ENCODE measurements around the gene SLC16A3.

Gene SLC16A3

DNA sequence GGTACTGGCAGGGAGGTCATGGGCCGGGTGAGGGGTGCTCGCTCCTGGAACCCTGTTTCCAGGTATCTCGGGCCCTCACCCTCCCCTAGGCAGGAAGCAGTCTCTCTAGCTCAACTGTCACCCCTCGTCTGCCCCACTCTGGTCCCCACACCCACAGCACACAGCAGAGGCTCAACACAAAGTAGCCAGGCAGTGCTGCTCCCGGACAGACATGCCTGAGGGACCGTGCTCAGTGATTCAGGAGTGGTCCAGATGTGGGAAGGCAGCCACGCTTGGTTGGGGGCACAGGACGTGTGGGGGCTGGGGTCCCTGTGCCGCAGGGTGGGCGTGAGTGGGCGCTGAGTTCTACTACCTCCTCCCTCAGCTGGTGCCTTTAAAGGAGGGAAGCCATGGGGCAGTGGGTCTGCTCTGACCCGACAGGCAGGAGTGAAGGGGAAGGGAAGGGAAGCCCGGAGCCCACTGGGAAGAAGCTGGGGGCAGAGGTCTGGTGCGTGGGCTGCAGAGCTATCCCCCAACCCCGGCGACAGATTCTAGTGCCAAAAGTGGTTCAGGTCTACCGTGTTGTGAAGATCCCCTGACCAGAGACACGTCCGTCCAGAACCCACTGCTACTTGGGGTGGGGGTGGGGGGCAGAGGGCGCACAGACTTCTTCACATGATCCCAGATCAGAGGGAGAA lies 11.8 kb downstream of the SLC16A3 start:
- DNase-seq (ENCODE audit: insufficient read length, low spot score) (no peak), FAIRE-seq (no peak)
- 0 out of 2 replicates have a peak, but pooled peaks have one; percentile 11 for TF ChIP-seq POLR2A (IDR thresholded peaks at IDR 0.05; ENCODE audit: low read depth, low read length)

GRCh38 chr17:82241183-82241925 lies 12.5 kb downstream of the SLC16A3 start:
- FAIRE-seq (no peak), DNase-seq (ENCODE audit: insufficient read length, low spot score) (peak; percentile 84)
- TF ChIP-seq POLR2A (IDR thresholded peaks at IDR 0.05; ENCODE audit: low read depth, low read length) = no peak

GRCh38 chr17:82241926-82242697 lies 13.3 kb downstream of the SLC16A3 start:
- no peak for TF ChIP-seq POLR2A (IDR thresholded peaks at IDR 0.05; ENCODE audit: low read depth, low read length)
- no peak for DNase-seq (ENCODE audit: insufficient read length, low spot score)
- no peak for FAIRE-seq

DNA sequence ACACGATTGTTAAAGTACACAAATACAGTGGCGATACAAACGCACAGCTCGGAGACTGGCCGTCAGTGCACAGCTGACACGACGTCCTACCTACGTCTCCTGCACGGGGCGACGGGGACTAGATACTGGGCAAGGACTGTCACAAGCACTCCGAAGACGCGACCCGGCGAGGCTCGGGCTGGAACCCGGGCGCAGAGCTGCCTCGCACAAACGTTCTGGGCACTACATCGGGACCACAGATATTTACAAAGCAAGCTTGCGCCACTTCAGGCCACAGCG lies 13.8 kb downstream of the SLC16A3 start:
- no peak for TF ChIP-seq POLR2A (IDR thresholded peaks at IDR 0.05; ENCODE audit: low read depth, low read length)
- DNase-seq (ENCODE audit: insufficient read length, low spot score) = no peak
- no peak for FAIRE-seq

DNA sequence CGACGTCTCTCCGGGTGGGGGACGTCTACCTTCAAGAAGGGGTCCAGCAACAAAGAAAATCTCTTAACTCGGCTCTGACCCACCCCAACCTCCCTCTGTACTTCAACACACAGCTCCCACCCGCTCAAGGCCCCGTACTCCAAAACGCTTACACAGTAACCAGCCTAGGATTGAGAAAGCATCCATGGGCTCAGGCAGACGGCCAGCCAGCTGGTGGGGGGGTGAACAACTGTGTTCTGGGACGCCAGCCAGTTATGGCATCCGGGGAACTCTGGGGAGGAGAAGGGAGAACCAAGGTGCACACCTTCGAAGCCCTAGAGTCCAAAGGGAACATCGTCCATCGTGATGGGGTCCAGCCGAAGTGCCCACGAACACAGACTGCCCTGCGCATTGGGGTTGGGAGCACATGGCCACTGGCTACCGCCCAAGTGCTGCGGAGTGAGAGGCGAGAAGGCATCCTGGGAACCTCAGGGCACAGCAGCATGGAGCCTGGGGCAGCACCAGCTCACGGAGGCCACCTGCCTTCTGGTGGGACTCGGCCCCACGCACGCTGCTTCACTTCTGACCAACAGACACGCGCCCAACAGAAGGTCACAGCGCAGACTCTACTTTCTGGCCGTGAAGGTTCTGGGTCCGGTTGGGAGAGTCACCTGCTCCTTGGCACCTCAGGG lies 14.3 kb downstream of the SLC16A3 start:
- no peak for TF ChIP-seq POLR2A (IDR thresholded peaks at IDR 0.05; ENCODE audit: low read depth, low read length)
- DNase-seq (ENCODE audit: insufficient read length, low spot score) (no peak), FAIRE-seq (no peak)

DNA sequence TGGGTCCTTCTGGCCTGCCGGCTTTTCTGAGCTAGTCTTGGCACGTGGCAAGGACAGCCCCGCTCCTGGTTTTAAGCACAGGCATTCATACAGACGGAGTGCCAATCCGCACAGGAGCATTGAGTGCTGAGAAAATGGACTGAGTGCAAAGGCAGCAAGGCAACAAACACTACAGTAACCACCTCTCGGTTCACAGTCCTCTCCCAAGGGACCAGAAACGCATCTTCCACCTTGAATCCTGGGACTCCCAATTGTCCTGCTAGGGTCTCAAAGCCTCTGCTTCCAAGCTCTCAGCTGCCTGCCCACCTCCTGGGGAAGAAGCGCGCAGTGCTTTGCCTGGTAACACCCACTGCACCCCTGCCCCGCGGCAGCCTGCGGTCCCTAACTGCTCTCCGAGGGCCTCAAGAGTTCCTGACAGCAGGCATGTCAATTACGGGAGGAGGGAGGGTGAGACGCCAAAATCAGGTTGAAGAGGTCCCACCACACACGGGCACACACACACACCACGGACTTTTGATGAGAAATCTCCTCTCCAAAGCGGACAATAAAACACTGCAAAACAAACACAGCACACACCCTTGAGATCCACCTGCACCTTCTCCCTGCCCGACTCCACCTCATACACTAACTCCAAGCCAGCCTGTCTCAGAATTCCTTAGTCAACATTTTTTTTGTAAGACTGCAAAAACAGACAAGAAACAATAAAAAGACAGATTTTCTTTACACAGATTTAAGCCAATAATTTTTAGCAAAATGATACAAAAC lies 15.0 kb downstream of the SLC16A3 start:
- no peak for FAIRE-seq
- no peak for TF ChIP-seq POLR2A (IDR thresholded peaks at IDR 0.05; ENCODE audit: low read depth, low read length)

DNA sequence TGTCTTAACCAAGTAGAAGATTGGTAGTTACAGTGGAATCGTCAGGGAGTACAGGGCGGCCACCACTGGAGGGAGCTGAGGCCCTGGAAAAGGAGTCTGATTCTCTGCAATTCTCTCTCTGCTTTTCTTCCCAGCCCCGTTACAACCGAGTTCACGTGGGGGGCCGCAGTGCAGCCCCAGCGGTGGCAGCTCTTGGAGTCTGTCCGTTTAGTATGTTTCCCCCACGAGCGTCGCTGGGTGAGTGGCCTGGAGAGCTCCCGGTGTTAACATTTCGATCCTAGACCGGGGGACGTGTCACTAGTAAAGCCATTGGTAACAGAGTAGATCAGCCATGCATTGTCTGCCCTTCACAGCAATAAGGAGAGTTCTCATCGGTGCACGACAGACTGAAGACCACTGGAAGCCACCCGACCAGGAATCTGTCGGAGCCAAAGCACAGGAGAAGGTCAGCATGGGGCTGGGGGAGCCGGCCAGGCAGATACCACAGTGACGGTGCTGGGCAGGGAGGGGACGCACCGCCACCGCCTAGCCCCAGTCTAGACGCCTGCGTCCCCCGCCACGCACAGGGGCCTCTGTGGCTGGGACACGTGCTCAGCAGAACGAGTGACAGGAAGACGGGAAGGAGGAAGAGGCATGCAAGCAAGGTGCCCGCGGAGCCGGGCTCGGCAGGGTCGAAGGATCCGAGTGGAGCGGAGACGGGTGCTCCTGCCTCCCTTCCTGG lies 15.7 kb downstream of the SLC16A3 start:
- no peak for FAIRE-seq
- no peak for TF ChIP-seq POLR2A (IDR thresholded peaks at IDR 0.05; ENCODE audit: low read depth, low read length)
- no peak for DNase-seq (ENCODE audit: insufficient read length, low spot score)

More for the DNA sequence above, 15.0 kb downstream of the SLC16A3 start:
- DNase-seq (ENCODE audit: insufficient read length, low spot score) = no peak

GRCh38 chr17:82245134-82246039 lies 16.5 kb downstream of the SLC16A3 start:
- FAIRE-seq (no peak), DNase-seq (ENCODE audit: insufficient read length, low spot score) (no peak)
- no peak for TF ChIP-seq POLR2A (IDR thresholded peaks at IDR 0.05; ENCODE audit: low read depth, low read length)

GRCh38 chr17:82246040-82246364 lies 17.2 kb downstream of the SLC16A3 start:
- DNase-seq (ENCODE audit: insufficient read length, low spot score) (no peak), FAIRE-seq (no peak)
- TF ChIP-seq POLR2A (IDR thresholded peaks at IDR 0.05; ENCODE audit: low read depth, low read length) = no peak

- peak; percentile 93 for DNase-seq (ENCODE audit: insufficient read length, low spot score)
- FAIRE-seq = no peak
- TF ChIP-seq POLR2A (IDR thresholded peaks at IDR 0.05; ENCODE audit: low read depth, low read length) = no peak
Observed at GRCh38 chr17:82246365-82247181, 17.7 kb downstream of the SLC16A3 start.

DNA sequence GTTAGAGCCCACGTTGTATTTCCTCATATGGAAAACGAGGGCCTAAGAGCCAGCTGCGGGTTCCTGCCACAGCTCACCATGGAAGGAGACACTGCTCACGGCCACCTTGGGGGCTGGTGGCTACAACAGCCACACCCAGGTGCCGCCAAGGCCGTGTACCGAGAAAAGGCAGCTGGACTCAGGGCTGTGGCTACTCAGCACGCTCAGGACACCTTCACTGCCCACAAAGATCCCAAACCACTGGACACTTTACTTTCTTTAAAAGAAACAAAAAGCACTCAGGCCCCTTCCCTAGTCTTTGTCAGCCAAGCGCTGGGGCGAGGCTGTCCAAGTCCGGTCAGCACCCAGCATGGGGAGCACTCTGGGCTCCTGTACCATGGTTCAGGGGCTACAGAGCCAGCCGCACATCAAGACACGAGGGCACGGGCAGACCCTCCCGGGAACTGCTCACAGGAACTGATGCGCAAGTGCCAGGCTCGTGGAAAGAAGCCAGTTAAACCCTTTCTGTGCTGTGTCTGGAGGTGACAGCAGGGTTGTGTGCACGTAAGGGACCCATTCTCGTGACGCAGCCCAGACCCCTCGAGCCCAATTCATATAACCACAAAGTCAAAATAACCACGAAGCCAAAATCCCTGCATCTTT lies 18.5 kb downstream of the SLC16A3 start:
- TF ChIP-seq POLR2A (IDR thresholded peaks at IDR 0.05; ENCODE audit: low read depth, low read length) = no peak

More for the DNA sequence above, 18.5 kb downstream of the SLC16A3 start:
- FAIRE-seq (no peak), DNase-seq (ENCODE audit: insufficient read length, low spot score) (no peak)
